ENCODE data around the gene GPRIN2.
"Not testable (repeated sequence)": the region's sequence is repeated elsewhere in the genome, so short reads cannot be mapped to it uniquely, and the experiment has no call there.

GPRIN2 gene

GRCh38 chr10:46532256-46532655, 24.2 kb downstream of the GPRIN2 start:
- not testable (repeated sequence) for DNase-seq

GRCh38 chr10:46530249-46531186, 25.9 kb downstream of the GPRIN2 start:
- no peak for DNase-seq

- not testable (repeated sequence) for DNase-seq
Observed at GRCh38 chr10:46529742-46530141, 26.7 kb downstream of the GPRIN2 start.

GRCh38 chr10:46528675-46529615, 27.5 kb downstream of the GPRIN2 start:
- DNase-seq, result no peak

- DNase-seq, result no peak
Observed at GRCh38 chr10:46528171-46528671, 28.2 kb downstream of the GPRIN2 start.

GRCh38 chr10:46527241-46527811, 29.1 kb downstream of the GPRIN2 start:
- no peak for DNase-seq

- no peak for DNase-seq
Observed at GRCh38 chr10:46526682-46527038, 29.8 kb downstream of the GPRIN2 start.

GRCh38 chr10:46525824-46526681, 30.4 kb downstream of the GPRIN2 start:
- DNase-seq, result no peak

- no peak for DNase-seq
Observed at GRCh38 chr10:46525177-46525823, 31.2 kb downstream of the GPRIN2 start.

GRCh38 chr10:46524472-46525176, 31.8 kb downstream of the GPRIN2 start:
- DNase-seq, result no peak

GRCh38 chr10:46523962-46524471, 32.4 kb downstream of the GPRIN2 start:
- DNase-seq, result no peak

- DNase-seq, result no peak
Observed at GRCh38 chr10:46523119-46523961, 33.1 kb downstream of the GPRIN2 start.

GRCh38 chr10:46522295-46523118, 34.0 kb downstream of the GPRIN2 start:
- DNase-seq, result no peak

GRCh38 chr10:46520941-46521340, 35.5 kb downstream of the GPRIN2 start:
- no peak for DNase-seq

GRCh38 chr10:46520381-46520780, 36.1 kb downstream of the GPRIN2 start:
- DNase-seq, result no peak

- DNase-seq, result no peak
Observed at GRCh38 chr10:46518028-46518725, 38.3 kb downstream of the GPRIN2 start.

GRCh38 chr10:46517541-46517940, 38.9 kb downstream of the GPRIN2 start:
- no peak for DNase-seq
